KOPT-K1 (cell line): ENCODE measurements around the gene ENPP7.

ENCODE experiments used
- H3K27ac ChIP-seq: fragments of 200-600 bp; sonication (generic); 2 replicates; pipeline ENCODE4 v1.5.1; 2016; ENCODE audit warnings: antibody characterized with exemption, mild to moderate bottlenecking, low read depth, low read length; ENCODE audit not compliant: poor library complexity, severe bottlenecking
- H3K36me3 ChIP-seq: fragments of 200-600 bp; sonication (generic); 2 replicates; pipeline ENCODE4 v1.5.1; 2017; ENCODE audit warnings: antibody characterized with exemption, mild to moderate bottlenecking, low read length, moderate library complexity; ENCODE audit not compliant: insufficient read depth
- H3K9me3 ChIP-seq: fragments of 200-600 bp; sonication (generic); 2 replicates; pipeline ENCODE4 v1.5.1; 2017; ENCODE audit warnings: antibody characterized with exemption, low read length, mild to moderate bottlenecking; ENCODE audit not compliant: insufficient read depth, poor library complexity, severe bottlenecking

Gene ENPP7

GRCh38 chr17:79730769-79731483, at the start of gene ENPP7:
Gene ENPP7, plus strand, starts transcription at chr17:79730943. Its CDS starts 197 bp downstream, at chr17:79731140.
- Histone ChIP-seq H3K27ac (no peak within 1 kb of the TSS), H3K9me3 (no peaks in the 10 kb centered on the region), H3K36me3 (no peaks in the 10 kb centered on the region)

GRCh38 chr17:79681101-79681621, 49.6 kb upstream of the ENPP7 start:
- no peaks in the 10 kb centered on the region for H3K36me3 ChIP-seq
- no peaks in the 10 kb centered on the region for H3K9me3 ChIP-seq
- H3K27ac ChIP-seq: no peak overlapping the region

- Histone ChIP-seq H3K27ac (no peak overlapping the region), H3K9me3 (no peaks in the 10 kb centered on the region), H3K36me3 (no peaks in the 10 kb centered on the region)
These were observed 49.0 kb upstream of the ENPP7 start for GRCh38 chr17:79681628-79682261.

- Histone ChIP-seq H3K36me3 (no peaks in the 10 kb centered on the region), H3K27ac (no peak overlapping the region), H3K9me3 (no peaks in the 10 kb centered on the region)
These were observed 47.4 kb upstream of the ENPP7 start for GRCh38 chr17:79683365-79683764.

- H3K36me3 ChIP-seq: no peaks in the 10 kb centered on the region
- no peaks in the 10 kb centered on the region for H3K9me3 ChIP-seq
- no peak overlapping the region for H3K27ac ChIP-seq
These were observed 46.4 kb upstream of the ENPP7 start for GRCh38 chr17:79684132-79684985.

GRCh38 chr17:79685121-79685520, 45.6 kb upstream of the ENPP7 start:
- Histone ChIP-seq H3K9me3 (no peaks in the 10 kb centered on the region), H3K27ac (no peak overlapping the region), H3K36me3 (no peaks in the 10 kb centered on the region)

GRCh38 chr17:79686476-79686875, 44.3 kb upstream of the ENPP7 start:
- Histone ChIP-seq H3K36me3 (no peaks in the 10 kb centered on the region), H3K27ac (no peak overlapping the region), H3K9me3 (no peaks in the 10 kb centered on the region)

- no peaks in the 10 kb centered on the region for H3K9me3 ChIP-seq
- H3K36me3 ChIP-seq: no peaks in the 10 kb centered on the region
- H3K27ac ChIP-seq: no peak overlapping the region
These were observed 40.3 kb upstream of the ENPP7 start for GRCh38 chr17:79690466-79690865.

- Histone ChIP-seq H3K27ac (no peak overlapping the region), H3K36me3 (no peaks in the 10 kb centered on the region), H3K9me3 (no peaks in the 10 kb centered on the region)
These were observed 39.5 kb upstream of the ENPP7 start for GRCh38 chr17:79690988-79691836.

GRCh38 chr17:79691931-79692330, 38.8 kb upstream of the ENPP7 start:
- Histone ChIP-seq H3K36me3 (no peaks in the 10 kb centered on the region), H3K9me3 (no peaks in the 10 kb centered on the region), H3K27ac (no peak overlapping the region)

- H3K27ac ChIP-seq: no peak overlapping the region
- H3K36me3 ChIP-seq: no peaks in the 10 kb centered on the region
- H3K9me3 ChIP-seq: no peaks in the 10 kb centered on the region
These were observed 37.3 kb upstream of the ENPP7 start for GRCh38 chr17:79693419-79693818.

GRCh38 chr17:79695293-79695790, 35.4 kb upstream of the ENPP7 start:
- Histone ChIP-seq H3K9me3 (no peaks in the 10 kb centered on the region), H3K27ac (no peak overlapping the region), H3K36me3 (no peaks in the 10 kb centered on the region)

- Histone ChIP-seq H3K36me3 (no peaks in the 10 kb centered on the region), H3K27ac (no peak overlapping the region), H3K9me3 (no peaks in the 10 kb centered on the region)
These were observed 34.7 kb upstream of the ENPP7 start for GRCh38 chr17:79695797-79696609.

GRCh38 chr17:79696610-79696982, 34.1 kb upstream of the ENPP7 start:
- Histone ChIP-seq H3K36me3 (no peaks in the 10 kb centered on the region), H3K27ac (no peak overlapping the region), H3K9me3 (no peaks in the 10 kb centered on the region)
